ENCODE data around the gene IPO4. TPM values are rescaled to one million over a fixed set of nuclear protein-coding genes. Genes with fewer than 3 reads are reported as not detected.

IPO4 gene
- total and polyA plus RNA-seq, 2 of the 13 experiments (the other 11 are each of a cell fraction or from before 2014, with no cell fraction given), result 39.0 to 179 TPM

GRCh38 chr14:24146978-24147760 is 41.4 kb downstream of the IPO4 start, which contains the start of gene RNF31 (continued):
- no peak for TF ChIP-seq ARID4A (CRISPR knock-in tag; IDR thresholded peaks at IDR 0.05; ENCODE audit: borderline replicate concordance)
- 0 out of 2 replicates have a peak, but pooled peaks have one; percentile 11 for TF ChIP-seq NR3C1 (CRISPR knock-in tag; IDR thresholded peaks at IDR 0.05)
- no peak for TF ChIP-seq HMGA1 (CRISPR knock-in tag; conservative IDR thresholded peaks at IDR 0.05)
- TF ChIP-seq MIER3 (CRISPR knock-in tag; IDR thresholded peaks at IDR 0.05; ENCODE audit: borderline replicate concordance), result no peak; the same call in none of the 2 replicates
- no peak for TF ChIP-seq HDAC6 (IDR thresholded peaks at IDR 0.05; ENCODE audit: low read depth, low read length)
- TF ChIP-seq TOE1 (CRISPR knock-in tag; IDR thresholded peaks at IDR 0.05), result peak; percentile 63; the same call in 1 of the 2 replicates
- TF ChIP-seq RBM22 (optimal IDR thresholded peaks at IDR 0.05; ENCODE audit: low read length), result peak; percentile 74
- peak; percentile 58 for TF ChIP-seq KMT2A (CRISPR knock-in tag; IDR thresholded peaks at IDR 0.05)
- TF ChIP-seq SIX1 (CRISPR knock-in tag; IDR thresholded peaks at IDR 0.05; ENCODE audit: borderline replicate concordance), result peak; percentile 52; the same call in 1 of the 2 replicates
- TF ChIP-seq MBD4 (IDR thresholded peaks at IDR 0.05; ENCODE audit: borderline replicate concordance, low read length), result no peak
- no peak for TF ChIP-seq SP2 (CRISPR knock-in tag; IDR thresholded peaks at IDR 0.05)
- TF ChIP-seq HHEX (CRISPR knock-in tag; IDR thresholded peaks at IDR 0.05), result 0 out of 2 replicates have a peak, but pooled peaks have one; percentile 46
- no peak for TF ChIP-seq SNAI1 (CRISPR knock-in tag; IDR thresholded peaks at IDR 0.05; ENCODE audit: borderline replicate concordance)
- no peak for TF ChIP-seq NCOA1 (CRISPR knock-in tag; IDR thresholded peaks at IDR 0.05)
- no peak for TF ChIP-seq SIN3B (IDR thresholded peaks at IDR 0.05; ENCODE audit: low read length)
- TF ChIP-seq ZNF660 (CRISPR knock-in tag; IDR thresholded peaks at IDR 0.05; ENCODE audit: borderline replicate concordance, low read depth), result 0 out of 2 replicates have a peak, but pooled peaks have one; percentile 86
- 0 out of 2 replicates have a peak, but pooled peaks have one; percentile 8 for TF ChIP-seq AFF4 (CRISPR knock-in tag; IDR thresholded peaks at IDR 0.05)
- peak; percentile 95; the same call in 1 of the 2 replicates for TF ChIP-seq ZNF569 (CRISPR knock-in tag; IDR thresholded peaks at IDR 0.05; ENCODE audit: borderline replicate concordance)
- TF ChIP-seq ZNF30 (CRISPR knock-in tag; IDR thresholded peaks at IDR 0.05), result no peak
- TF ChIP-seq TBP (CRISPR knock-in tag; IDR thresholded peaks at IDR 0.05), result no peak; the same call in 1 of the 2 replicates
- no peak for TF ChIP-seq PHF21A (CRISPR knock-in tag; IDR thresholded peaks at IDR 0.05)

All from HepG2 (cell line).